K562 (cell line): ENCODE measurements around the gene MYMX. TPM values are rescaled to one million over a fixed set of nuclear protein-coding genes. Genes with fewer than 3 reads are reported as not detected.
A peak's percentile ranks its signal among the peaks of the same experiment; 100 is the strongest.

ENCODE experiments used
- ATAC-seq: fragments of 200-7000 bp; cut with Tn5 transposase; 3 replicates; pipeline ENCODE4 v1.9.1; 2020; ENCODE audit warnings: moderate library complexity
- BruUV-seq: library from RNA; stranded (reverse); fragments of 400-500 nt; replicated peaks from 2 replicates; lab custom pipeline; 2021; lab: Mats Ljungman, UMichigan
- CTCF ChIA-PET: fragments of 300-600 bp; formaldehyde crosslinking; extraction: SDS; loops from one replicate; lab custom pipeline; 2021; ENCODE audit warnings: low intra/inter-chr PET ratio; lab: Yijun Ruan, JAX
- POLR2A ChIA-PET: fragments of 300-600, 350-650 bp; sonication (Branson Sonifier 250); formaldehyde crosslinking; extraction: SDS; loops from one replicate; lab custom pipeline; 2021; ENCODE audit warnings: antibody characterized with exemption, inconsistent platforms; lab: Yijun Ruan, JAX
- DNase-seq, 4 experiments: peaks; one replicate each; pipeline versions ENCODE4 v3.0.0 to v3.0.0-alpha.2; 2011 to 2018; ENCODE audit warnings: low spot score in 3 of 4, mixed read lengths in 3 of 4; ENCODE audit errors: extremely low read depth in 1 of 4
- FAIRE-seq: peaks from 2 replicates; lab custom pipeline; 2011; peaks lifted over from hg19 to GRCh38; lab: Jason Lieb, UNC
- H2AFZ ChIP-seq: 2 replicates; pipeline ENCODE4 v1.6.0; 2011; ENCODE audit warnings: low read depth, low read length, control low read depth, inconsistent platforms
- H3K27ac ChIP-seq: fragments of 200-600 bp; 3 replicates; pipeline ENCODE4 v1.8.0; 2011; ENCODE audit warnings: low read depth, mild to moderate bottlenecking, control low read depth, inconsistent platforms, low read length, moderate library complexity, mixed read lengths; ENCODE audit errors: extremely low read depth
- H3K27me3 ChIP-seq, 2 experiments: fragments of 300-600 bp in 1 of 2; 2 replicates in 1 of 2; 3 replicates in 1 of 2; pipeline versions ENCODE4 v1.6.0 to v1.8.0; 2011; ENCODE audit warnings: inconsistent platforms in 2 of 2, low read length in 2 of 2, mild to moderate bottlenecking in 1 of 2, mixed read lengths in 1 of 2, moderate library complexity in 1 of 2; ENCODE audit not compliant: control insufficient read depth in 2 of 2, insufficient read depth in 2 of 2
- H3K36me3 ChIP-seq: fragments of 300-600 bp; 3 replicates; pipeline ENCODE4 v1.8.0; 2011; ENCODE audit warnings: mild to moderate bottlenecking, low read length, inconsistent platforms; ENCODE audit not compliant: control insufficient read depth, insufficient read depth
- H3K4me1 ChIP-seq, 2 experiments: fragments of 200-600 bp in 1 of 2; replicated peaks in 1 of 2; 2 replicates in 1 of 2; 3 replicates in 1 of 2; pipeline versions ENCODE4 v1.5.1 to v1.8.0; 2011; ENCODE audit warnings: inconsistent platforms in 2 of 2, low read length in 2 of 2, mild to moderate bottlenecking in 1 of 2, mixed read lengths in 1 of 2, moderate library complexity in 1 of 2; ENCODE audit not compliant: control insufficient read depth in 2 of 2, insufficient read depth in 2 of 2
- H3K4me2 ChIP-seq: 2 replicates; pipeline ENCODE4 v1.6.1; 2011; ENCODE audit warnings: low read length, control low read depth, inconsistent platforms, mixed read lengths; ENCODE audit not compliant: insufficient read depth
- H3K4me3 ChIP-seq: fragments of 200-600 bp; sonication (generic), shearing (Covaris generic); 2 replicates; pipeline ENCODE4 v1.5.1; 2016; ENCODE audit warnings: control low read depth, inconsistent platforms
- H3K79me2 ChIP-seq: fragments of 200-600 bp; 3 replicates; pipeline ENCODE4 v1.8.0; 2011; ENCODE audit warnings: low read length, inconsistent platforms; ENCODE audit not compliant: control insufficient read depth, insufficient read depth
- H3K9ac ChIP-seq, 2 experiments: 2 replicates each; pipeline versions ENCODE4 v1.6.0 to v1.6.1; 2011; ENCODE audit warnings: low read depth in 2 of 2, low read length in 2 of 2, control low read depth in 1 of 2, inconsistent platforms in 1 of 2, mild to moderate bottlenecking in 1 of 2, mixed read lengths in 1 of 2; ENCODE audit not compliant: insufficient read depth in 1 of 2
- H3K9me1 ChIP-seq: one replicate; pipeline ENCODE4 v1.6.0; 2011; ENCODE audit warnings: inconsistent platforms, mild to moderate bottlenecking, low read length, moderate library complexity; ENCODE audit not compliant: control insufficient read depth, insufficient read depth
- H3K9me3 ChIP-seq: replicated peaks from 2 replicates; pipeline ENCODE4 v1.5.1; 2011; ENCODE audit warnings: low read depth, low read length, inconsistent platforms; ENCODE audit not compliant: control insufficient read depth, insufficient read depth
- H4K20me1 ChIP-seq: replicated peaks from 2 replicates; pipeline ENCODE4 v1.6.1; 2011; ENCODE audit warnings: low read length, inconsistent platforms, mixed read lengths; ENCODE audit not compliant: control insufficient read depth, insufficient read depth
- CBFA2T3 ChIP-seq: fragments of 450-650 bp; IDR thresholded peaks from 2 replicates; pipeline ENCODE4 v1.6.1; 2017
- GTF2F1 ChIP-seq: IDR thresholded peaks from 2 replicates; pipeline ENCODE4 v1.6.1; 2011; ENCODE audit warnings: low read depth, low read length, improper control_type of control experiment
- IFI16 ChIP-seq: fragments of 250-450 bp; sonication (Bioruptor Pico); IDR thresholded peaks from 2 replicates; pipeline ENCODE4 v2.1.2; 2022; ENCODE audit warnings: mild to moderate bottlenecking, inconsistent platforms
- ILK ChIP-seq: fragments of 450-650 bp; IDR thresholded peaks from 2 replicates; pipeline ENCODE4 v1.6.1; 2016; ENCODE audit warnings: missing genetic modification characterization, low read depth, mild to moderate bottlenecking, missing compliant biosample characterization, moderate library complexity, borderline replicate concordance
- MXD1 ChIP-seq: fragments of 250-450 bp; sonication (Bioruptor Pico); IDR thresholded peaks from 2 replicates; pipeline ENCODE4 v1.8.0; 2021; ENCODE audit warnings: borderline replicate concordance, mild to moderate bottlenecking, moderate library complexity; ENCODE audit not compliant: poor library complexity, severe bottlenecking
- NFIX ChIP-seq: fragments of 250-450 bp; sonication (Bioruptor Pico); IDR thresholded peaks from 2 replicates; pipeline ENCODE4 v1.4.0; 2020; ENCODE audit warnings: low read depth, mild to moderate bottlenecking, moderate library complexity
- PHTF2 ChIP-seq: fragments of 250-450 bp; sonication (Bioruptor Pico); IDR thresholded peaks from 2 replicates; pipeline ENCODE4 v1.5.0; 2021; ENCODE audit warnings: mild to moderate bottlenecking
- RCOR1 ChIP-seq, 2 experiments: IDR thresholded peaks; 2 replicates each; pipeline ENCODE4 v1.6.1; 2012; ENCODE audit warnings: low read depth in 2 of 2, low read length in 2 of 2, borderline replicate concordance in 1 of 2, improper control_type of control experiment in 1 of 2
- SAFB2 ChIP-seq: fragments of 200-400 bp; formaldehyde crosslinking; IDR thresholded peaks from 2 replicates; pipeline ENCODE4 v1.6.1; 2018; ENCODE audit warnings: borderline replicate concordance, low read length, low read depth, moderate library complexity; ENCODE audit not compliant: severe bottlenecking
- SRSF1 ChIP-seq: fragments of 200-400 bp; formaldehyde crosslinking; IDR thresholded peaks from 2 replicates; pipeline ENCODE4 v1.6.1; 2017; ENCODE audit warnings: mild to moderate bottlenecking, low read depth, low read length, moderate library complexity
- ZFX ChIP-seq: sonication (generic); formaldehyde crosslinking; IDR thresholded peaks from 2 replicates; pipeline ENCODE4 v1.8.0; 2022; ENCODE audit warnings: mild to moderate bottlenecking, missing genetic modification reagents, moderate library complexity
- WGBS: fragments of 100-300 bp; shearing (Covaris generic); methylation state at CpG from one replicate; pipeline ENCODE4 v1.1.6; 2016; ENCODE audit warnings: low coverage, mixed read lengths; ENCODE audit not compliant: insufficient coverage; ENCODE audit errors: missing lambda C conversion rate; 5-methylcytosine and 5-hydroxymethylcytosine counted together
- in situ Hi-C: fragments of 300-500 bp; cut with MboI; formaldehyde crosslinking; loops from 4 replicates; pipeline ENCODE4 v1.15.0; 2018; ENCODE audit warnings: inconsistent platforms, mixed read lengths
- intact Hi-C: fragments of 100-400 bp; cut with micrococcal nuclease; formaldehyde crosslinking; loops from 2 replicates; pipeline ENCODE4 v1.14.2; 2022
- polyA plus RNA-seq, 8 experiments: library from polyadenylated mRNA; depleted of rRNA in 4 of 8; stranded (reverse) in 5 of 8; unstranded in 3 of 8; fragments of >200 nt; fragmentation: Nextera tagmentation in 2 of 8; fragmentation: Illumina TruSeq in 1 of 8; extraction: Ambion mirVana in 2 of 8; extraction: Trizol in 1 of 8; gene quantifications; 2 replicates each; pipeline versions ENCODE4 v1.2.1 to v1.2.3, GENCODE V29; 2011 to 2014; ENCODE audit warnings: inconsistent platforms in 1 of 8, missing spikeins in 1 of 8
- total RNA-seq, 7 experiments: library from RNA; depleted of rRNA in 6 of 7; stranded (reverse); fragments of >200 nt in 6 of 7; fragmentation: Illumina TruSeq in 2 of 7; extraction: Trizol in 2 of 7; gene quantifications; 2 replicates each; pipeline versions ENCODE4 v1.2.1 to v1.2.3, GENCODE V29; 2011 to 2021; ENCODE audit warnings: low replicate concordance in 1 of 7
- TF ChIP-seq, protein P1 (sequence below): fragments of 250-450 bp; sonication (Bioruptor Pico); IDR thresholded peaks from 2 replicates; pipeline ENCODE4 v1.5.0; 2021; ENCODE audit warnings: mild to moderate bottlenecking, borderline replicate concordance
- TF ChIP-seq, protein P2 (sequence below): fragments of 250-450 bp; sonication (Bioruptor Pico); IDR thresholded peaks from 2 replicates; pipeline ENCODE4 v1.4.0; 2020; ENCODE audit warnings: mild to moderate bottlenecking, moderate library complexity
- TF ChIP-seq, protein P3 (sequence below): fragments of 200-400 bp; formaldehyde crosslinking; IDR thresholded peaks from 2 replicates; pipeline ENCODE4 v1.6.1; 2017; ENCODE audit warnings: mild to moderate bottlenecking, low read depth, low read length, moderate library complexity

Gene MYMX
- total and polyA plus RNA-seq, 9 of the 15 experiments (the other 6 are each of a cell fraction or from before 2014, with no cell fraction given) = 0.12 TPM; not detected in 8

DNA sequence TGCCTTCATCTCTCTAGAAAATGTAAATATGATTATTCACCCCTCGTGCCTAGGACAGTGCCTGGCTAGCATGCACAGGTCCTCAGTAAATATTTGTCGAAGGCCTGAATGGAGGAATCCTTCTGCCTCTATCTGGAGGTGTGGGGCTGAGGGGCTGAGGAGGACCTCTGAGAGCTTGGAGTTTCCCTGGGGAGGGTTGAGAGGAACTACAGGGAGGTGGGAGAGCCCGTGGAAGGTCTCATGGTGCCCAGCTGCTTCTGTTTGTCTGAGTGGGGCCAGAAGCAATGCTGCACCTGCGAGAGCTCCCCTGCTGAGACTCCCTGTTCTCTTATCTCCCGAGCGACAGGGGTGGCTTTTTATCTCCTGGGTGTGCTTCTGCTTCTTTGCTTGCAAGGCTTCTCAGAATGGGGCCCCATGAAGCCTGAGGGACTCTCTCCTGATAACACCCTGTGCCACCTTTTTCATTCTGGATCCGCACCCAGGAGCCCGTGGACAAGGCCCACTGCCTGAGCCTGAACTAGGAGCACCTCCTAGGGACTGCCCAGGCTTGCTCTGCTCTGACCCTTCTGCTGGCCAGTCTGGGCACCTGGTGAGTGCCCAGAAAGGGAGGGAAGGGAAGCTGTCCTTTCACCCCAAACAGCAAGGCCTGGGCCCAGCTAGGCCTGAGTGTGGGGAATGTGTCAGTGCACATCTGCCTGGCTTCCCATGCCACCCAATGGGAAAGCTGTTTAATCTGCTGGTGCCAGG lies 9.0 kb downstream of the MYMX start:
- DNase-seq (peak; percentile 77 to 95 (median 87)), FAIRE-seq (peak; percentile 96), ATAC-seq (peak; percentile 50)
- Histone ChIP-seq H3K4me2 (peak overlapping the region; percentile 79), H3K9me1 (peaks cover 6% of the 10 kb centered on the region), H4K20me1 (peaks cover 3% of the 10 kb centered on the region; the same call in 1 of the 2 replicates), H2AFZ (no peak overlapping the region), H3K4me1 (peaks cover 61 to 79% of the 10 kb centered on the region in 2 experiments), H3K27me3 (no peaks in the 10 kb centered on the region), H3K4me3 (peak overlapping the region; percentile 26; the same call in 1 of the 2 replicates), H3K27ac (peak overlapping the region; percentile 75), H3K79me2 (peaks cover 56% of the 10 kb centered on the region), H3K36me3 (peaks cover 40% of the 10 kb centered on the region), H3K9me3 (no peaks in the 10 kb centered on the region), H3K9ac (peak overlapping the region; percentile 59 to 92)
- intact Hi-C loops = loop anchor here (1.0 to 10.0 kb wide), 4 partner anchors 21 to 591 kb away; partner anchors contain the start of gene MAD2L1BP
- ChIA-PET POLR2A (interaction anchor here (0.6 to 6.8 kb wide), 17 partner anchors 9 to 536 kb away, joined by 3 to 104 read pairs (median 4); partner anchors contain the start of genes HSP90AB1 and MYMX), CTCF (no interaction called here)
- WGBS = 3% methylated on average over 8 of the region's 8 CpGs
- in situ Hi-C loops = no loop called here
- no TSS peak for BruUV-seq
- TF ChIP-seq GTF2F1 = no peak
- TF ChIP-seq RCOR1 (IDR thresholded peaks at IDR 0.05; ENCODE audit: borderline replicate concordance in 1 of 2, low read depth in 2 of 2, low read length in 2 of 2) = peak; percentile 87 to 97; a peak in 3 of 4 replicates
- TF ChIP-seq, protein P1, sequence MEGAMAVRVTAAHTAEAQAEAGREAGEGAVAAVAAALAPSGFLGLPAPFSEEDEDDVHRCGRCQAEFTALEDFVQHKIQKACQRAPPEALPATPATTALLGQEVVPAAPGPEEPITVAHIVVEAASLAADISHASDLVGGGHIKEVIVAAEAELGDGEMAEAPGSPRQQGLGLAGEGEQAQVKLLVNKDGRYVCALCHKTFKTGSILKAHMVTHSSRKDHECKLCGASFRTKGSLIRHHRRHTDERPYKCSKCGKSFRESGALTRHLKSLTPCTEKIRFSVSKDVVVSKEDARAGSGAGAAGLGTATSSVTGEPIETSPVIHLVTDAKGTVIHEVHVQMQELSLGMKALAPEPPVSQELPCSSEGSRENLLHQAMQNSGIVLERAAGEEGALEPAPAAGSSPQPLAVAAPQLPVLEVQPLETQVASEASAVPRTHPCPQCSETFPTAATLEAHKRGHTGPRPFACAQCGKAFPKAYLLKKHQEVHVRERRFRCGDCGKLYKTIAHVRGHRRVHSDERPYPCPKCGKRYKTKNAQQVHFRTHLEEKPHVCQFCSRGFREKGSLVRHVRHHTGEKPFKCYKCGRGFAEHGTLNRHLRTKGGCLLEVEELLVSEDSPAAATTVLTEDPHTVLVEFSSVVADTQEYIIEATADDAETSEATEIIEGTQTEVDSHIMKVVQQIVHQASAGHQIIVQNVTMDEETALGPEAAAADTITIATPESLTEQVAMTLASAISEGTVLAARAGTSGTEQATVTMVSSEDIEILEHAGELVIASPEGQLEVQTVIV (CRISPR knock-in tag) = no peak
- TF ChIP-seq, protein P2, sequence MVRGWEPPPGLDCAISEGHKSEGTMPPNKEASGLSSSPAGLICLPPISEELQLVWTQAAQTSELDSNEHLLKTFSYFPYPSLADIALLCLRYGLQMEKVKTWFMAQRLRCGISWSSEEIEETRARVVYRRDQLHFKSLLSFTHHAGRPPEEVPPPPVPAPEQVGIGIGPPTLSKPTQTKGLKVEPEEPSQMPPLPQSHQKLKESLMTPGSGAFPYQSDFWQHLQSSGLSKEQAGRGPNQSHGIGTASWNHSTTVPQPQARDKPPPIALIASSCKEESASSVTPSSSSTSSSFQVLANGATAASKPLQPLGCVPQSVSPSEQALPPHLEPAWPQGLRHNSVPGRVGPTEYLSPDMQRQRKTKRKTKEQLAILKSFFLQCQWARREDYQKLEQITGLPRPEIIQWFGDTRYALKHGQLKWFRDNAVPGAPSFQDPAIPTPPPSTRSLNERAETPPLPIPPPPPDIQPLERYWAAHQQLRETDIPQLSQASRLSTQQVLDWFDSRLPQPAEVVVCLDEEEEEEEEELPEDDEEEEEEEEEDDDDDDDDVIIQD (CRISPR knock-in tag) = peak; percentile 52; the same call in 1 of the 2 replicates
- peak; percentile 84 for TF ChIP-seq ZFX (CRISPR knock-in tag)
- TF ChIP-seq NFIX (CRISPR knock-in tag) = no peak
- no peak for TF ChIP-seq MXD1 (CRISPR knock-in tag)
- no peak for TF ChIP-seq SRSF1
- no peak for TF ChIP-seq IFI16 (CRISPR knock-in tag)
- no peak for TF ChIP-seq SAFB2
- TF ChIP-seq ILK (tag) = no peak
- TF ChIP-seq, protein P3, sequence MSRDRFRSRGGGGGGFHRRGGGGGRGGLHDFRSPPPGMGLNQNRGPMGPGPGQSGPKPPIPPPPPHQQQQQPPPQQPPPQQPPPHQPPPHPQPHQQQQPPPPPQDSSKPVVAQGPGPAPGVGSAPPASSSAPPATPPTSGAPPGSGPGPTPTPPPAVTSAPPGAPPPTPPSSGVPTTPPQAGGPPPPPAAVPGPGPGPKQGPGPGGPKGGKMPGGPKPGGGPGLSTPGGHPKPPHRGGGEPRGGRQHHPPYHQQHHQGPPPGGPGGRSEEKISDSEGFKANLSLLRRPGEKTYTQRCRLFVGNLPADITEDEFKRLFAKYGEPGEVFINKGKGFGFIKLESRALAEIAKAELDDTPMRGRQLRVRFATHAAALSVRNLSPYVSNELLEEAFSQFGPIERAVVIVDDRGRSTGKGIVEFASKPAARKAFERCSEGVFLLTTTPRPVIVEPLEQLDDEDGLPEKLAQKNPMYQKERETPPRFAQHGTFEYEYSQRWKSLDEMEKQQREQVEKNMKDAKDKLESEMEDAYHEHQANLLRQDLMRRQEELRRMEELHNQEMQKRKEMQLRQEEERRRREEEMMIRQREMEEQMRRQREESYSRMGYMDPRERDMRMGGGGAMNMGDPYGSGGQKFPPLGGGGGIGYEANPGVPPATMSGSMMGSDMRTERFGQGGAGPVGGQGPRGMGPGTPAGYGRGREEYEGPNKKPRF = no peak
- no peak for TF ChIP-seq PHTF2 (CRISPR knock-in tag)
- TF ChIP-seq CBFA2T3 = peak; percentile 99
